ENCODE results near the gene ZNF438.

- TF ChIP-seq RAD21 (IDR thresholded peaks at IDR 0.05; ENCODE audit: low read length) = no peak
- no peak for TF ChIP-seq POLR2A (IDR thresholded peaks at IDR 0.05; ENCODE audit: low read depth, low read length)
- no peak for TF ChIP-seq CTCF (conservative IDR thresholded peaks at IDR 0.05; ENCODE audit: low read depth, low read length)
- no peak for TF ChIP-seq CHD1 (IDR thresholded peaks at IDR 0.05; ENCODE audit: low read depth, low read length)
- no peak for TF ChIP-seq CEBPB (IDR thresholded peaks at IDR 0.05; ENCODE audit: low read depth, low read length)
- no peak for TF ChIP-seq NFE2L2 (IDR thresholded peaks at IDR 0.05; ENCODE audit: low read depth, low read length)
- TF ChIP-seq ELK1 (IDR thresholded peaks at IDR 0.05; ENCODE audit: borderline replicate concordance, low read depth, low read length) = no peak
- TF ChIP-seq RFX5 (IDR thresholded peaks at IDR 0.05; ENCODE audit: low read depth, low read length) = no peak
- TF ChIP-seq MAZ (IDR thresholded peaks at IDR 0.05; ENCODE audit: borderline replicate concordance, low read depth, low read length) = no peak
Measured at GRCh38 chr10:30898964-30899363, 132.7 kb downstream of the ZNF438 start.
